IPS-18a (cell line): ENCODE measurements around the gene TRIM26.

Experiments used
- H3K27ac ChIP-seq: one replicate; pipeline ENCODE4 v1.5.1; 2013; ENCODE audit warnings: low read length
- H3K27me3 ChIP-seq: one replicate; pipeline ENCODE4 v1.6.1; 2013; ENCODE audit warnings: mild to moderate bottlenecking, low read length; ENCODE audit not compliant: control insufficient read depth, insufficient read depth
- H3K36me3 ChIP-seq: one replicate; pipeline ENCODE4 v1.6.1; 2013; ENCODE audit warnings: low read depth, low read length; ENCODE audit not compliant: control insufficient read depth
- H3K4me1 ChIP-seq: one replicate; pipeline ENCODE4 v1.6.1; 2013; ENCODE audit warnings: low read depth, low read length; ENCODE audit not compliant: control insufficient read depth
- H3K4me3 ChIP-seq: one replicate; pipeline ENCODE4 v1.5.1; 2013; ENCODE audit warnings: low read length
- H3K9ac ChIP-seq: one replicate; pipeline ENCODE4 v1.6.1; 2013; ENCODE audit warnings: mild to moderate bottlenecking, low read length, moderate library complexity
- H3K9me3 ChIP-seq: one replicate; pipeline ENCODE4 v1.6.1; 2013; ENCODE audit warnings: low read depth, low read length; ENCODE audit not compliant: control insufficient read depth

Gene TRIM26

DNA sequence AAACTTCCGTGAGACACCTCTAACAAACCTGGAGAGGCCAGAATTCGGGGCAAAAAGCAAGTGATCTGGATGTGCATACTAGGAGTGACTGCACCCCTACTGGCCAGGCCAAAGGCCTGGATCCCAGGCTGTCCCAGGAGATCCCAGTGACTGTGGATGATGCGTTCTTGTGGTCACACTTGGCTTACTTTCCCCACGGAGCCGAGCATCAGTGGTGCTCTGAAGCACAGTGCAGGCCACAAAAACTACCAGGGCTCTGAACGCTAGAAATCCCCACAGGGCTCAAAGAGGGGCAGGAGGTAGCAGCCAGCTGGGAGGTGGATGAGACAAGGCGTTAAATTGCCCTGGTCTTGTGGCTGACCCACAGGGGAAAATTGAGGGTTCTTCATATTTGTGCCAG, 7.1 kb downstream of the TRIM26 start:
- no peak overlapping the region for H3K9ac ChIP-seq
- no peaks in the 10 kb centered on the region for H3K36me3 ChIP-seq
- H3K27ac ChIP-seq: no peak overlapping the region
- H3K4me3 ChIP-seq: no peak overlapping the region
- peaks cover 25% of the 10 kb centered on the region for H3K4me1 ChIP-seq
- no peaks in the 10 kb centered on the region for H3K9me3 ChIP-seq
- H3K27me3 ChIP-seq: no peaks in the 10 kb centered on the region

DNA sequence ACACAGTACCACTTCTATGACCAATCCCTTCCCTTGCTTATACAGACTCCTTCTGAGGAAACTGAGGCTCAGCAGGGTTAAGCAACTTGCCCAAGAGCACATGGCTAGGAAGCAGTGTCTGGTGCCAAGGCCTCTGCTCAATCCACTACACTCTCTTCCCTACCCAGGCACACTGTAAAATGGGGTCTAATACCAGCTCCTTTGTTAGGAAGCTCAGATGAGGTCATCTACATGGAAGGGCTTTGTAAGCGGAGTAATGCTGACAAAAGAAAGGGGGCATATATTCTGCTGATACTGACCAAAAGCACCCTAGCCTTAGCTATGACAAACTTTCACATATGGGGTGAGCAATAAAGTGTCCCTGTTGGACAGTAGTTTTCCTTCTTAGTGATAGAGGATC, 9.1 kb downstream of the TRIM26 start:
- Histone ChIP-seq H3K36me3 (peaks cover 11% of the 10 kb centered on the region), H3K27me3 (no peaks in the 10 kb centered on the region), H3K27ac (no peak overlapping the region), H3K9ac (no peak overlapping the region), H3K4me1 (peaks cover 28% of the 10 kb centered on the region), H3K4me3 (no peak overlapping the region), H3K9me3 (no peaks in the 10 kb centered on the region)

- no peak overlapping the region for H3K27ac ChIP-seq
- no peak overlapping the region for H3K9ac ChIP-seq
- H3K4me3 ChIP-seq: no peak overlapping the region
- H3K9me3 ChIP-seq: no peaks in the 10 kb centered on the region
- peaks cover 19% of the 10 kb centered on the region for H3K4me1 ChIP-seq
- H3K27me3 ChIP-seq: no peaks in the 10 kb centered on the region
- H3K36me3 ChIP-seq: peaks cover 26% of the 10 kb centered on the region
Observed at GRCh38 chr6:30202366-30202765, 10.8 kb downstream of the TRIM26 start.

- Histone ChIP-seq H3K36me3 (peaks cover 40% of the 10 kb centered on the region), H3K9ac (no peak overlapping the region), H3K4me1 (peaks cover 12% of the 10 kb centered on the region), H3K27ac (no peak overlapping the region), H3K9me3 (no peaks in the 10 kb centered on the region), H3K27me3 (no peaks in the 10 kb centered on the region), H3K4me3 (no peak overlapping the region)
Observed at GRCh38 chr6:30200551-30201281, 12.5 kb downstream of the TRIM26 start.

DNA sequence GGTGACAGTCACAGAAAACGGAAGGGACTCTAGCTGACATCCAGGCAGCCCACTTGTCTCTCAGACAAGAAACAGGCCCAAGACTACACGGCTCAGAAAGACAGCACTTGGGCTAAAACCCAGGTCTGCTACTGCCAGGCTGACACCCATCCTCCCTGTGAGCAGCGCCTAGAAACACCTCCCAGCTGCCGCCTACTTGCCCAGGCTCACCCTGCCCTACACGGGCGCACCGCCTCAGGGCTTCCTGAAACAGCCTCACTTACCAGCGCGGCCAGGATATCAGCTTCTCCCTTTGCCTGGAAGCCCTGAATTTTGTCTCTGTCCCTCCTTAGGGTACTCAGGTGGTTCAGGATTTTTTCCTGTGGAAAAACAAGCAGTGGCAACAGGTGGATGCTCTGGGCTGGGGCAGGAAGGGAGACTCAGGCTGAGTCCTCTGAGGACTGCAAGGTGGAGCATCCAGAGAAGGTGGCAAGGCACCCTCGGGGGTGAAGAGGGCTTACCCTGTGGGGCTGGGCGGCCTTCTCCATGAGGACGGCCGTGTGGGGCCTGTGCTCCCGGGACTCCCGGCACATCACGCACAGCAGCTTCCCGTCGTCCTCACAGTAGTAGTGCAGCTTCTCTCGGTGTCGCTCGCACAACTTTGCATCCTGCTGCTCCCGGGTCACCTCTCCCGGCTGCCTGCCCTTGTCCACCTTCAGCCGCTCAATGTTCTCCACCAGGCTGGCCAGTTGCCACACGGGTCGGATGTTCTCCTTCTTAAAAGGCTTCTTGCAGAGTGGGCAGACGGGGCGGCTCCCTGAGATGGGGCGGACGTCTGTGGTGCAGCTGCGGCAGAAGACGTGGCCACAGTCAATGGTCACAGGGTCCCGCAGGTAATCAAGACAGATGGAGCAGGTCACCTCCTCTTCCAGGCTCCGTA, 14.8 kb downstream of the TRIM26 start:
- no peak overlapping the region for H3K9ac ChIP-seq
- H3K27ac ChIP-seq: no peak overlapping the region
- peaks cover 12% of the 10 kb centered on the region for H3K4me1 ChIP-seq
- no peaks in the 10 kb centered on the region for H3K9me3 ChIP-seq
- peaks cover 45% of the 10 kb centered on the region for H3K36me3 ChIP-seq
- no peak overlapping the region for H3K4me3 ChIP-seq
- no peaks in the 10 kb centered on the region for H3K27me3 ChIP-seq

DNA sequence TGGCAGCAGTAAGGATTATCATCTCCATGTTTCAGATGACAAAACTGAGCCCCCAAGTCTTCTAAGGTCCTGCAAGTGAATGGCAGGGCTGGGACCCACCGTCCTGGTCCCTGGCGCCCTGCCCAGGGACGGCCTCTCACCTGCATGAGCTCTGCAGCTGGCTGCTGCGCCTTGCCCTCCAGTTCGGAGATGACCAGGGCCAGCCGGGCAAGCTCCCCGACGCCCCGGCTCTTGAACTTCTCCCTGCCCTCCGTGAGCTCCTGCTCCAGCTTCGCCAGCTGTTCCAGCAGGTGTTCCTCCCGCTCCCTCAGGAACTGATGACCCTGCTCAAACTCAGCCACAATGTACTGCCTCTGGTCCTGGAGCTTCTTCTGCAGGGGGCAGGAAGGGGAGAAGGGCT, 16.8 kb downstream of the TRIM26 start:
- H3K4me3 ChIP-seq: no peak overlapping the region
- no peaks in the 10 kb centered on the region for H3K27me3 ChIP-seq
- no peak overlapping the region for H3K9ac ChIP-seq
- H3K27ac ChIP-seq: no peak overlapping the region
- H3K36me3 ChIP-seq: peaks cover 45% of the 10 kb centered on the region
- no peaks in the 10 kb centered on the region for H3K9me3 ChIP-seq
- H3K4me1 ChIP-seq: peaks cover 5% of the 10 kb centered on the region

GRCh38 chr6:30195951-30196350, 17.3 kb downstream of the TRIM26 start:
- Histone ChIP-seq H3K27me3 (no peaks in the 10 kb centered on the region), H3K36me3 (peaks cover 45% of the 10 kb centered on the region)

DNA sequence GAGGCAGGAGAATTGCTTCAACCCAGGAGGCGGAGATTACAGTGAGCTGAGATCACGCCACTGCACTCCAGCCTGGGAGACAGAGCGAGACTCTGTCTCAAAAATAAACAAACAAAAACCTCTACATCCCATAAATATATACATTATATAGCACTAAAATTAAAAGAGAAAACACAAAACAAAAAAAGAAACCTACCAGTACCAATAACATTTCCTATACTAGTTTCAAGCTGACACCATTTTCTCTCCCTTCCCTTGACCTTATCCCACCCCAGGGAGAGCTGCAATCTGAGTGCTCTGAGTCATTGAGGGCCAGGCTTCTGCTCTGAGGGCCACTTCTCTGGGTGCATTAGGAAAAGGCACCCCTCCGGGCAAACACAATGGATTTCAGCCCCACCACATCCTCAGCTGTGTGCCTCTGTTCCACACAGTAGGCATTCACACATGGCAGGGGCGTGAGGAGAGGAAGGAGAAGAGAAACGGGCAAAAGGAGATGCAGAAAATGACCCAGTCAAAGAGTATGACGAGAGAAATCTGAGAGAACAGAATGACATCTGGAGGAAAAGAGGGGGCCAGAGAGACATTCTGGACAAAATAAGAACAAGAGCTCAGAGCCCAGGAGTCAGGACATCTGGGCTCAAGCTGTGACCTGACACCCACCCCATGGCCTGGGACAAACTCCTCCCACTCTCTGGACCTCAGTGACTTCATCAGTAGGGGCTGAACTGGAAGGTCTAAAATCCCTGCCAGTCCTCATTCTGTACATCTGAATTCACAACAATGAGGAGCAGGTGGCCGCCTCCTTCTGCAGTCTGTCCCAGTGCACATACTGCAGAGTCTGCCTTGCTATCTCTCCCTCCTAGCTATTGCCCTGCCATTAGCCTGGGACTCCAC, 18.2 kb downstream of the TRIM26 start:
- no peaks in the 10 kb centered on the region for H3K4me1 ChIP-seq
- no peaks in the 10 kb centered on the region for H3K27me3 ChIP-seq
- H3K9me3 ChIP-seq: no peaks in the 10 kb centered on the region
- no peak overlapping the region for H3K27ac ChIP-seq
- H3K36me3 ChIP-seq: peaks cover 46% of the 10 kb centered on the region
- H3K9ac ChIP-seq: no peak overlapping the region
- H3K4me3 ChIP-seq: no peak overlapping the region

More at GRCh38 chr6:30195951-30196350, 17.3 kb downstream of the TRIM26 start:
- H3K4me3 ChIP-seq: no peak overlapping the region
- peaks cover under 1% of the 10 kb centered on the region for H3K4me1 ChIP-seq
- no peak overlapping the region for H3K9ac ChIP-seq
- no peaks in the 10 kb centered on the region for H3K9me3 ChIP-seq
- H3K27ac ChIP-seq: no peak overlapping the region

DNA sequence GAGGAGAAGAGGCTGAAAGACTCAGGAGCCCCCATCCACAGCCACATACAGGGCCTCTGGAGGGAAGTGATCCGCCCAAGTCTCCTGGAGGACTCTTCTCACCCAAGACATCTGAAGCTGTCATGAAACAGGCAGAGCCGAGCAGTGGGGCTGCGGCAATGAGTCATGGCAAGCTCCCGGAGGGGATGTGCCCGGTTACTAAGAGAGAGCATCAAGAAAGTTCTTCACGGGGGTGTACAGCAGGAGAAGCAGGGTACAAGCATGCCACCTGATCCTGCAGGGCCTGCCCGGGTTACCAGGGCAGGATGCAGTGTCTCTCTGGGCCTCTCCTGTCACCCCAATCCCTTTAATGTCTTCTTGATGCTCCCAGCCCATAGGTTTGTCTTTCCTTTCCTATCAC, 21.1 kb downstream of the TRIM26 start:
- Histone ChIP-seq H3K9ac (no peak overlapping the region), H3K4me1 (no peaks in the 10 kb centered on the region), H3K27ac (no peak overlapping the region), H3K36me3 (peaks cover 49% of the 10 kb centered on the region), H3K4me3 (no peak overlapping the region), H3K27me3 (no peaks in the 10 kb centered on the region), H3K9me3 (no peaks in the 10 kb centered on the region)

- no peaks in the 10 kb centered on the region for H3K9me3 ChIP-seq
- H3K27ac ChIP-seq: no peak overlapping the region
- no peaks in the 10 kb centered on the region for H3K27me3 ChIP-seq
- peaks cover 43% of the 10 kb centered on the region for H3K36me3 ChIP-seq
- no peak overlapping the region for H3K4me3 ChIP-seq
- no peak overlapping the region for H3K9ac ChIP-seq
- H3K4me1 ChIP-seq: no peaks in the 10 kb centered on the region
Observed at GRCh38 chr6:30188541-30188940, 24.7 kb downstream of the TRIM26 start.

- Histone ChIP-seq H3K4me1 (no peaks in the 10 kb centered on the region), H3K27me3 (no peaks in the 10 kb centered on the region), H3K27ac (no peak overlapping the region), H3K9me3 (no peaks in the 10 kb centered on the region), H3K4me3 (no peak overlapping the region), H3K9ac (no peak overlapping the region), H3K36me3 (peaks cover 42% of the 10 kb centered on the region)
Observed at GRCh38 chr6:30185846-30186484, 27.2 kb downstream of the TRIM26 start.
